Adrenal gland (tissue), 12 donors: ENCODE data around the gene DHRS3. TPM values are rescaled to one million over a fixed set of nuclear protein-coding genes. Genes with fewer than 3 reads are reported as not detected.

Experiments
- DNase-seq, 7 donors: peaks; one replicate each; pipeline ENCODE4 v3.0.0-alpha.2; 2019 to 2020
- H3K27ac ChIP-seq, 5 donors: fragments of 200-600 bp; sonication (generic) in 4 of 5; 1 replicate in 3 of 5; 2 replicates in 2 of 5; pipeline versions ENCODE4 v1.5.1 to v1.8.0; 2016 to 2020; ENCODE audit warnings: mild to moderate bottlenecking in 1 of 5
- H3K27me3 ChIP-seq: fragments of 200-600 bp; 2 replicates; pipeline ENCODE4 v1.8.0; 2021
- H3K36me3 ChIP-seq, 2 donors: fragments of 200-600 bp; replicated peaks in 1 of 2; 1 replicate in 1 of 2; 2 replicates in 1 of 2; pipeline versions ENCODE4 v1.5.1 to v1.8.0; 2018 to 2022
- H3K4me1 ChIP-seq, 2 donors: fragments of 200-600 bp; replicated peaks in 1 of 2; 1 replicate in 1 of 2; 2 replicates in 1 of 2; pipeline versions ENCODE4 v1.5.1 to v1.8.0; 2018 to 2021
- H3K4me3 ChIP-seq, 4 donors: fragments of 200-600 bp; sonication (generic) in 3 of 4; one replicate each; pipeline ENCODE4 v1.5.1; 2016 to 2018
- H3K9me3 ChIP-seq, 3 donors: fragments of 200-600 bp; sonication (generic) in 1 of 3; replicated peaks in 1 of 3; 1 replicate in 2 of 3; 2 replicates in 1 of 3; pipeline versions ENCODE4 v1.5.1 to v1.8.0; 2016 to 2021
- POLR2A ChIP-seq, 2 donors: fragments of 450-650 bp; IDR thresholded peaks; one replicate each; pipeline ENCODE4 v1.6.1; 2017; ENCODE audit warnings: antibody characterized with exemption in 2 of 2, mild to moderate bottlenecking in 2 of 2, moderate library complexity in 1 of 2
- WGBS, 4 donors: extraction: QIAGEN DNeasy Blood & Tissue Kit in 2 of 4; methylation state at CpG; one replicate each; pipeline versions ENCODE4 v1.1.5 to v1.1.7; 2013 to 2017; 5-methylcytosine and 5-hydroxymethylcytosine counted together
- intact Hi-C, 2 donors: fragments of 100-400 bp; cut with DNase I; formaldehyde crosslinking; loops; one replicate each; pipeline versions ENCODE4 v1.14.1 to v1.15.0; 2022 to 2023
- polyA plus RNA-seq, 3 donors: library from polyadenylated mRNA; stranded (reverse); fragments of 200-250 nt in 2 of 3; fragments of 350-450 nt in 1 of 3; fragmentation: Illumina TruSeq in 1 of 3; extraction: RNeasy Lipid Tissue Mini Kit (QIAGEN cat#74804) in 1 of 3; gene quantifications; one replicate each; pipeline ENCODE4 v1.2.3, GENCODE V29; 2013 to 2014
- total RNA-seq, 9 donors: library from RNA; depleted of rRNA in 4 of 9; stranded (reverse); fragments of >200 nt in 4 of 9; fragments of 120-200 nt in 1 of 9; fragmentation: NEBNext Ultra II Directional in 1 of 9; extraction: Animal tissue kit (Norgen Biotek cat#: 25700) in 1 of 9; gene quantifications; one replicate each; pipeline versions ENCODE4 v1.1.0 to v1.2.4, GENCODE V29; 2013 to 2023
- TF ChIP-seq, protein P1 (sequence below), 6 experiments: fragments of 450-650 bp in 4 of 6; fragments of 200-600 bp in 2 of 6; sonication (generic) in 1 of 6; IDR thresholded peaks; 1 replicate in 5 of 6; 2 replicates in 1 of 6; pipeline versions ENCODE4 v1.5.1 to v1.8.0; 2016 to 2021; ENCODE audit warnings: antibody characterized with exemption in 6 of 6, mild to moderate bottlenecking in 2 of 6, moderate library complexity in 1 of 6
- donor health status: healthy with polysubstance abuse.
- donor health status: Bipolar disorder and iron deficiency.
- donor health status: DM: yes; HTN: yes; CAD: no.
- donor health status: DM: no; HTN: no; CAD: no.
- donor health status: DM: no; HTN: no; CAD: no.
- donor health status: DM: yes; HTN: yes; CAD: no.

Gene DHRS3
- total and polyA plus RNA-seq, 12 donors, result 7.7 to 72.4 (median 41.3) TPM

DNA sequence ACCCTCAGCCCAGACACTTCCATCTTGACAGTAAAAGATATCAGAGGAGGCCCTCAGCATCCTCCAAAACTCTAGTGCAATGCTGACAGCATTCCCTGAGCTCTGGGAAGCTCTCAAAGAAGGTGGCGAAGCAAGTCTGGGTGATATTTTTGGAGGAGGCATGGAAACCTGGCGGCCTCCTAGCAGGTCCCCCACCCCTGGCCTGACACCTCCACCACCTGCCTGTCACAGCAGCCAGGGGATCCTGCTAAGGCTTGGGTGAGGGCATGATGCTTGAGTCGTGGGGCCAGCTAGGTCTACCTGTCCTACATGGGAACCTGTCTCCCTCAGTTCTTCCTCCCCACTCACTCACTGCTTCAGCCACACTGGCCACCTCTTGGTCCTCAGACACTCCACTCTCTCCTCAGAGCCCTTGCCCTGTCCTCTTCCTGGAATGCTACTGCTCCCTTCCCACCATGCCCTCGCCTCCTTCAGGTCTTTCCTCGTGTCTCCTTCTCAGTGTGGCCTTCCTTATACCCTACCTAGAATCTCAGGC, 8.5 kb downstream of the DHRS3 start:
- H3K27ac ChIP-seq, result no peak overlapping the region

DNA sequence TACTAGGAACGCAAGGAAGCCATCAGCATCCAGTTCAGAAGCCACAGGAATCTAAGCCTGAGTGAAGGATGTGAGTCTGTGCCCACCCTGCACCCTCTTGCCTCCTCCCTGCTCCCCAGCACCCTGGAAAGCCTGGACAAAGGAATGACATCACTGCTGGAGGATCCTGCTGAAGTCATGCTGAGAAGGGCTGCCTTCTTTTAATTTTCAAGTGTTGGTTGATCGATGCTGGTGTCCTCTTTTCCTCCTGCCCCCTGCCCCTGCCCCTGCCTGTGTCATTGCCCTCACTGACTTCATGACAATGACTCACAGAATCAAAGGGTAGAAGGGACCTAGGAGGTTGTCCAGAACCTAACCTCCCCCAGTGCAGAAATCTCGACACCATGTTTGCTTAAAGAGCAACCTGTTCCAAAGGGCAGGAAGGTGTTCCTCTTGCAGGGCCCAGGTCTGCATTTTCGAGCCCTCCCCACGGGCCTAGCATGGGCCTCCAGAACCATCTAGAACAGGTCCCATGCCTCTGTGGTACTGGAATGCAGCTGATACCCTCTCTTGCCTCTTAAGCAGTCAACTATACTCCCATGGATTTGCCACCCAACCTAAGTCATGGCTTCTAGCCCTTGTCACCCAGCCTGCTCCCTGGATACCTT, 9.6 kb downstream of the DHRS3 start:
- Histone ChIP-seq H3K9me3 (no peaks in the 10 kb centered on the region), H3K4me3 (no peak overlapping the region), H3K27me3 (no peaks in the 10 kb centered on the region), H3K36me3 (no peaks in the 10 kb centered on the region), H3K4me1 (peaks cover 0 to 21% of the 10 kb centered on the region in 2 donors), H3K27ac (no peak overlapping the region)
- intact Hi-C loops, result no loop called here
- 85 to 98% (median 91%) methylated on average over 4 to 5 of the region's 5 CpGs for WGBS, 4 donors
- no peak for DNase-seq
- TF ChIP-seq POLR2A (IDR thresholded peaks at IDR 0.05), result no peak
- TF ChIP-seq, protein P1, sequence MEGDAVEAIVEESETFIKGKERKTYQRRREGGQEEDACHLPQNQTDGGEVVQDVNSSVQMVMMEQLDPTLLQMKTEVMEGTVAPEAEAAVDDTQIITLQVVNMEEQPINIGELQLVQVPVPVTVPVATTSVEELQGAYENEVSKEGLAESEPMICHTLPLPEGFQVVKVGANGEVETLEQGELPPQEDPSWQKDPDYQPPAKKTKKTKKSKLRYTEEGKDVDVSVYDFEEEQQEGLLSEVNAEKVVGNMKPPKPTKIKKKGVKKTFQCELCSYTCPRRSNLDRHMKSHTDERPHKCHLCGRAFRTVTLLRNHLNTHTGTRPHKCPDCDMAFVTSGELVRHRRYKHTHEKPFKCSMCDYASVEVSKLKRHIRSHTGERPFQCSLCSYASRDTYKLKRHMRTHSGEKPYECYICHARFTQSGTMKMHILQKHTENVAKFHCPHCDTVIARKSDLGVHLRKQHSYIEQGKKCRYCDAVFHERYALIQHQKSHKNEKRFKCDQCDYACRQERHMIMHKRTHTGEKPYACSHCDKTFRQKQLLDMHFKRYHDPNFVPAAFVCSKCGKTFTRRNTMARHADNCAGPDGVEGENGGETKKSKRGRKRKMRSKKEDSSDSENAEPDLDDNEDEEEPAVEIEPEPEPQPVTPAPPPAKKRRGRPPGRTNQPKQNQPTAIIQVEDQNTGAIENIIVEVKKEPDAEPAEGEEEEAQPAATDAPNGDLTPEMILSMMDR (IDR thresholded peaks at IDR 0.05), result no peak

More for the DNA sequence above, 8.5 kb downstream of the DHRS3 start:
- intact Hi-C loops, result loop anchor here (10.0 kb wide), 2 partner anchors 65 to 295 kb away; no protein-coding TSS in a partner anchor
- Histone ChIP-seq H3K36me3 (no peaks in the 10 kb centered on the region), H3K9me3 (no peaks in the 10 kb centered on the region), H3K4me1 (peaks cover 0 to 20% of the 10 kb centered on the region in 2 donors), H3K27me3 (no peaks in the 10 kb centered on the region), H3K4me3 (no peak overlapping the region)
- DNase-seq, result no peak
- 76 to 86% (median 80%) methylated on average over 3 to 5 of the region's 5 CpGs for WGBS, 4 donors
- TF ChIP-seq, protein P1 (IDR thresholded peaks at IDR 0.05), result no peak
- no peak for TF ChIP-seq POLR2A (IDR thresholded peaks at IDR 0.05)

DNA sequence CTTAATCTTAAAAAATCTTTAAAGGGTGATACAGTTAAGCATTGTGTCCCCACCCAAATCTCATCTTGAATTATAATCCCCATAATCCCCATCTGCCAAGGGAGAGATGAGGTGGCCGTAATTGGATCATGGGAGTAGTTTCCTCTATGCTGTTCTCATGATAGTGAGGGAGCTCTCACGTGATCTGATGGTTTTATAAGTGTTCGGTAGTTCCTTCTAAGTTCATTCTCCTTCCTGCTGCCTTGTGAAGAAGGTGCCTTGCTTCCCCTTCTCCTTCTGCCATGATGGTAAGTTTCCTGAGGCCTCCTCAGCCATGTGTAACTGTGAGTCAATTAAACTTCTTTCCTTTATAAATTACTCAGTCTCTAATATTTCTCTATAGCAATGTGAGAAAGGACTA, 10.7 kb downstream of the DHRS3 start:
- Histone ChIP-seq H3K4me1 (peaks cover 0 to 32% of the 10 kb centered on the region in 2 donors), H3K9me3 (no peaks in the 10 kb centered on the region), H3K27ac (no peak overlapping the region), H3K27me3 (no peaks in the 10 kb centered on the region), H3K36me3 (no peaks in the 10 kb centered on the region), H3K4me3 (no peak overlapping the region)
- TF ChIP-seq POLR2A (IDR thresholded peaks at IDR 0.05), result no peak
- TF ChIP-seq, protein P1 (IDR thresholded peaks at IDR 0.05), result no peak
- 67 to 91% (median 79%) methylated on average over 3 of the region's 3 CpGs for WGBS, 4 donors
- DNase-seq, result no peak
- intact Hi-C loops, result no loop called here

DNA sequence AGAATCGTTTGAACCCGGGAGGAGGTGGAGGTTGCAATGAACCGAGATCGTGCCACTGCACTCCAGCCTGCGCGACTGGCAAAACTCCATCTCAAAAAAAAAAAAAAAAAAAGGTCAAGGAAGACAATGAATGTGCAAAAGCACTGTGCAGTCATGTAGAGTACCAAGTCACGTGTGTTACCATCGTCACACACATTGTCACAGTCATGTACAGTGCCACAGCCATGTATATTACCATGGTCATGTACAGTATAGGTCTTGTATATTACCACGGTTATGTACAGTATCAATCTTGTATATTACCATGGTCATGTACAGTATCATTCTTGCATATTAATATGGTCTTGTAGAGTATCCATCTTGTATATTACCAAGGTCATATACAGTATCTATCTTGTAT, 13.0 kb downstream of the DHRS3 start:
- no peaks in the 10 kb centered on the region for H3K27me3 ChIP-seq
- no peak overlapping the region for H3K4me3 ChIP-seq
- DNase-seq, result no peak
- no peak for TF ChIP-seq POLR2A (IDR thresholded peaks at IDR 0.05)
- TF ChIP-seq, protein P1 (IDR thresholded peaks at IDR 0.05), result no peak
- peaks cover 12 to 54% of the 10 kb centered on the region in 2 donors for H3K4me1 ChIP-seq
- intact Hi-C loops, result no loop called here
- H3K36me3 ChIP-seq, result no peaks in the 10 kb centered on the region
- H3K27ac ChIP-seq, result peak overlapping the region in 2 of 5 donors; percentile 71 to 77
- WGBS, 4 donors, result 72 to 85% (median 82%) methylated on average over 9 of the region's 9 CpGs
- no peaks in the 10 kb centered on the region for H3K9me3 ChIP-seq
